Keratinocyte (primary cell): ENCODE measurements around the gene ITPKC. TPM values are rescaled to one million over a fixed set of nuclear protein-coding genes. Genes with fewer than 3 reads are reported as not detected.

Source experiments
- DNase-seq: peaks from one replicate; pipeline ENCODE4 v3.0.0-alpha.2; 2011; ENCODE audit warnings: low read depth, missing footprints, low spot score
- FAIRE-seq: peaks from 2 replicates; lab custom pipeline; 2011; peaks lifted over from hg19 to GRCh38; lab: Jason Lieb, UNC
- H2AFZ ChIP-seq: 2 replicates; pipeline ENCODE4 v1.6.0; 2012; ENCODE audit warnings: low read length, control low read depth, inconsistent platforms; ENCODE audit not compliant: control insufficient read depth
- H3K27ac ChIP-seq: 2 replicates; pipeline ENCODE4 v1.5.1; 2011; ENCODE audit warnings: low read length; ENCODE audit not compliant: control insufficient read depth, insufficient read depth
- H3K27me3 ChIP-seq: 3 replicates; pipeline ENCODE4 v1.6.0; 2011; ENCODE audit warnings: low read length; ENCODE audit not compliant: control insufficient read depth, insufficient read depth; ENCODE audit errors: extremely low read depth
- H3K36me3 ChIP-seq, 2 experiments: 2 replicates in 1 of 2; 3 replicates in 1 of 2; pipeline ENCODE4 v1.5.1; 2011; ENCODE audit warnings: low read length in 2 of 2, mild to moderate bottlenecking in 1 of 2; ENCODE audit not compliant: control insufficient read depth in 2 of 2, insufficient read depth in 2 of 2; ENCODE audit errors: extremely low read depth in 1 of 2
- H3K4me1 ChIP-seq: 3 replicates; pipeline ENCODE4 v1.5.1; 2011; ENCODE audit warnings: low read length; ENCODE audit not compliant: control insufficient read depth, insufficient read depth; ENCODE audit errors: extremely low read depth
- H3K4me2 ChIP-seq: 3 replicates; pipeline ENCODE4 v1.6.0; 2011; ENCODE audit warnings: low read depth, low read length; ENCODE audit not compliant: control insufficient read depth, insufficient read depth; ENCODE audit errors: extremely low read depth
- H3K4me3 ChIP-seq, 3 experiments: fragments of 200-600 bp in 1 of 3; sonication (generic) in 1 of 3; 2 replicates in 2 of 3; 3 replicates in 1 of 3; pipeline ENCODE4 v1.5.1; 2011 to 2016; ENCODE audit warnings: low read length in 3 of 3, mild to moderate bottlenecking in 3 of 3, control low read depth in 2 of 3, inconsistent platforms in 1 of 3, low read depth in 1 of 3, mixed read lengths in 1 of 3, mixed run types in 1 of 3, moderate library complexity in 1 of 3; ENCODE audit not compliant: control insufficient read depth in 2 of 3, insufficient read depth in 2 of 3; ENCODE audit errors: extremely low read depth in 1 of 3
- H3K79me2 ChIP-seq: 2 replicates; pipeline ENCODE4 v1.6.0; 2012; ENCODE audit warnings: low read length; ENCODE audit not compliant: control insufficient read depth, insufficient read depth
- H3K9ac ChIP-seq: 3 replicates; pipeline ENCODE4 v1.6.0; 2011; ENCODE audit warnings: low read length; ENCODE audit not compliant: control insufficient read depth, insufficient read depth; ENCODE audit errors: extremely low read depth
- H3K9me1 ChIP-seq: 3 replicates; pipeline ENCODE4 v1.6.0; 2011; ENCODE audit warnings: low read length; ENCODE audit not compliant: control insufficient read depth, insufficient read depth; ENCODE audit errors: extremely low read depth
- H3K9me3 ChIP-seq: 2 replicates; pipeline ENCODE4 v1.5.1; 2012; ENCODE audit warnings: low read depth, low read length; ENCODE audit not compliant: control insufficient read depth
- H4K20me1 ChIP-seq: 3 replicates; pipeline ENCODE4 v1.6.0; 2011; ENCODE audit warnings: low read length; ENCODE audit not compliant: control insufficient read depth, insufficient read depth; ENCODE audit errors: extremely low read depth
- CTCF ChIP-seq, 3 experiments: IDR thresholded peaks in 1 of 3; conservative IDR thresholded peaks in 1 of 3; optimal IDR thresholded peaks in 1 of 3; 2 replicates in 2 of 3; 3 replicates in 1 of 3; pipeline versions ENCODE3 to v1.5.1; 2011; ENCODE audit warnings: low read length in 3 of 3, mild to moderate bottlenecking in 3 of 3, moderate library complexity in 2 of 3, control low read depth in 1 of 3, inconsistent platforms in 1 of 3; ENCODE audit not compliant: insufficient read depth in 2 of 3; ENCODE audit errors: extremely low read depth in 1 of 3
- EZH2 ChIP-seq: IDR thresholded peaks from one replicate; pipeline ENCODE4 v1.6.1; 2012; ENCODE audit warnings: inconsistent platforms, mild to moderate bottlenecking, low read length, moderate library complexity
- dilution Hi-C: fragments of 300-500 bp; cut with MboI; formaldehyde crosslinking; loops from one replicate; pipeline ENCODE4 v1.7.0; 2020; ENCODE audit warnings: low sequenced_read_pairs; ENCODE audit not compliant: extremely low pct_ligation_motif_present
- polyA plus RNA-seq, 5 experiments: library from polyadenylated mRNA; depleted of rRNA in 3 of 5; stranded (reverse) in 3 of 5; stranded (forward) in 1 of 5; unstranded in 1 of 5; fragments of >200 nt; gene quantifications; 1 replicate in 1 of 5; 2 replicates in 3 of 5; 3 replicates in 1 of 5; pipeline versions ENCODE4 v1.2.1 to v1.2.3, GENCODE V29; 2011 to 2012; ENCODE audit warnings: missing spikeins in 2 of 5, low read depth in 1 of 5, low replicate concordance in 1 of 5

The ITPKC gene
- polyA plus RNA-seq, 1 donor (not counting 4 experiments of a cell fraction or from before 2014, with no cell fraction given): 17.2 TPM

- Histone ChIP-seq H3K79me2 (no peaks in the 10 kb centered on the region), H2AFZ (no peak overlapping the region), H3K9me1 (no peaks in the 10 kb centered on the region), H3K4me1 (no peaks in the 10 kb centered on the region), H3K9ac (no peak overlapping the region), H4K20me1 (no peaks in the 10 kb centered on the region), H3K27ac (no peak overlapping the region), H3K36me3 (peaks cover 23 to 41% of the 10 kb centered on the region in 2 experiments), H3K27me3 (no peaks in the 10 kb centered on the region), H3K4me3 (no peak overlapping the region), H3K4me2 (no peak overlapping the region), H3K9me3 (no peaks in the 10 kb centered on the region)
- FAIRE-seq (no peak), DNase-seq (no peak)
- TF ChIP-seq CTCF (optimal IDR thresholded peaks at IDR 0.05 in 1 of 3, IDR thresholded peaks at IDR 0.05 in 1 of 3, conservative IDR thresholded peaks at IDR 0.05 in 1 of 3; ENCODE audit: extremely low read depth in 1 of 3, insufficient read depth in 2 of 3, low read length in 3 of 3): no peak
- TF ChIP-seq EZH2: no peak
- dilution Hi-C loops: no loop called here
These were observed 10.8 kb upstream of the ITPKC start for GRCh38 chr19:40705950-40706619.

- Histone ChIP-seq H3K4me3 (no peak overlapping the region), H3K79me2 (no peaks in the 10 kb centered on the region), H3K9me1 (no peaks in the 10 kb centered on the region), H4K20me1 (no peaks in the 10 kb centered on the region), H3K9ac (no peak overlapping the region), H3K36me3 (peaks cover 19 to 34% of the 10 kb centered on the region in 2 experiments), H2AFZ (no peak overlapping the region), H3K27me3 (no peaks in the 10 kb centered on the region), H3K4me1 (no peaks in the 10 kb centered on the region), H3K9me3 (no peaks in the 10 kb centered on the region), H3K4me2 (no peak overlapping the region), H3K27ac (no peak overlapping the region)
- FAIRE-seq (no peak), DNase-seq (no peak)
- TF ChIP-seq CTCF (optimal IDR thresholded peaks at IDR 0.05 in 1 of 3, IDR thresholded peaks at IDR 0.05 in 1 of 3, conservative IDR thresholded peaks at IDR 0.05 in 1 of 3; ENCODE audit: extremely low read depth in 1 of 3, insufficient read depth in 2 of 3, low read length in 3 of 3) (no peak), EZH2 (no peak)
- dilution Hi-C loops: no loop called here
These were observed 9.3 kb upstream of the ITPKC start for GRCh38 chr19:40707615-40708014.
